HG03442 (cell line): Measurements from ENCODE around the gene KRT33B.

Source experiments
- ATAC-seq: cut with Tn5 transposase; IDR thresholded peaks from one replicate; pipeline ENCODE4 v1.9.1; 2021; ENCODE audit warnings: mild to moderate bottlenecking, moderate library complexity; ENCODE audit not compliant: unreplicated experiment

Gene KRT33B

GRCh38 chr17:41326173-41327145 lies 43.2 kb downstream of the KRT33B start:
- no peak for ATAC-seq

- no peak for ATAC-seq
Observed at GRCh38 chr17:41325611-41326010, 44.0 kb downstream of the KRT33B start.

GRCh38 chr17:41325126-41325525 lies 44.5 kb downstream of the KRT33B start:
- no peak for ATAC-seq

- no peak for ATAC-seq
Observed at GRCh38 chr17:41324180-41325075, 45.2 kb downstream of the KRT33B start.

- no peak for ATAC-seq
Observed at GRCh38 chr17:41322903-41323895, 46.4 kb downstream of the KRT33B start.

- no peak for ATAC-seq
Observed at GRCh38 chr17:41322094-41322902, 47.3 kb downstream of the KRT33B start.

- no peak for ATAC-seq
Observed at GRCh38 chr17:41318231-41318630, 51.4 kb downstream of the KRT33B start.

GRCh38 chr17:41315814-41316445 lies 53.7 kb downstream of the KRT33B start:
- no peak for ATAC-seq

- ATAC-seq: no peak
Observed at GRCh38 chr17:41315204-41315794, 54.3 kb downstream of the KRT33B start, which contains the start of gene KRTAP17-1. Gene KRTAP17-1 (minus strand): TSS chr17:41315710. CDS start chr17:41315650, 60 bp downstream.
